ENCODE data around the gene TFAP2B. TPM values are rescaled to one million over a fixed set of nuclear protein-coding genes. Genes with fewer than 3 reads are reported as not detected.

Gene TFAP2B
- total RNA-seq, 1 donor from 2014 or later: not detected

DNA sequence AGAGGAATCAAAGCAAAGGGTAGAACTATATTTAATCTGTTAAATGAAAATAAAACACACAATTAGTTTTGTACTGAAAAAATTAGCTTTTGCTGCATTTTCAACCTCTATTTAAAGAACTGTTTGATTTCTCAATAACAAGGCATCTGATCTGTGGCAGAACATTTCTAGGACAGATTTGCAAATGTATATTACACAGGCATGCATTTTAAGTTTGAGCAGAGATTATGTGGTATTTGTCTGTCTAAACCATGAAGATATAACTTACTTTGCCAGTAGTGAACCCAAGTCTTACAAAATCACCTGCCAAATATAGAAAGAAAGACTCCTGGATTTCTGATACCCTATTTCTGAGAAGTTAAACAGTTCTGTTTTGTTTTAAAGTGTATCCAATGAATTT is 71.9 kb downstream of the TFAP2B start:
- Mint-ChIP-seq H3K9me3 (peaks cover 3% of the 10 kb centered on the region), H3K4me1 (peaks cover 21% of the 10 kb centered on the region), H3K27ac (no peak overlapping the region), H3K27me3 (ENCODE audit: insufficient read depth, low read depth) (peaks cover 2% of the 10 kb centered on the region), H3K36me3 (no peaks in the 10 kb centered on the region), H3K4me3 (no peak overlapping the region)
- H4K20me1 ChIP-seq (ENCODE audit: low read depth): no peaks in the 10 kb centered on the region
- H3K4me2 ChIP-seq: no peak overlapping the region
- H3K27me3 ChIP-seq: no peaks in the 10 kb centered on the region
- H3F3A ChIP-seq (ENCODE audit: low read depth): no peaks in the 10 kb centered on the region
- no peak overlapping the region for H3K27ac ChIP-seq
- no peak overlapping the region for H3K9ac ChIP-seq
- H3K4me1 ChIP-seq: peaks cover 9% of the 10 kb centered on the region
- H3K79me2 ChIP-seq (ENCODE audit: low read depth): no peaks in the 10 kb centered on the region
- no peak overlapping the region for H2AFZ ChIP-seq (replicated peaks)
- DNase-seq (ENCODE audit: low spot score): no peak
- no peaks in the 10 kb centered on the region for H3K36me3 ChIP-seq
- TF ChIP-seq CTCF (IDR thresholded peaks at IDR 0.05): no peak
- TF ChIP-seq EZH2phosphoT487 (IDR thresholded peaks at IDR 0.05): no peak
- TF ChIP-seq EZH2 (IDR thresholded peaks at IDR 0.05): no peak
- H3K4me3 ChIP-seq: no peak overlapping the region
- no peaks in the 10 kb centered on the region for H3K9me3 ChIP-seq (ENCODE audit: low read depth)

GRCh38 chr6:50891290-50891689 is 72.6 kb downstream of the TFAP2B start:
- Histone ChIP-seq H3K4me3 (no peak overlapping the region), H3K9ac (no peak overlapping the region), H3K4me1 (peaks cover 9% of the 10 kb centered on the region), H4K20me1 (ENCODE audit: low read depth) (no peaks in the 10 kb centered on the region), H3K27ac (no peak overlapping the region), H3K27me3 (no peaks in the 10 kb centered on the region), H3K9me3 (ENCODE audit: low read depth) (no peaks in the 10 kb centered on the region), H3K4me2 (no peak overlapping the region), H3F3A (ENCODE audit: low read depth) (no peaks in the 10 kb centered on the region), H3K36me3 (no peaks in the 10 kb centered on the region), H3K79me2 (ENCODE audit: low read depth) (no peaks in the 10 kb centered on the region), H2AFZ (replicated peaks) (no peak overlapping the region)
- H3K27ac Mint-ChIP-seq: no peak overlapping the region
- no peak overlapping the region for H3K4me3 Mint-ChIP-seq
- no peaks in the 10 kb centered on the region for H3K36me3 Mint-ChIP-seq
- H3K4me1 Mint-ChIP-seq: peaks cover 21% of the 10 kb centered on the region
- peaks cover 2% of the 10 kb centered on the region for H3K27me3 Mint-ChIP-seq (ENCODE audit: insufficient read depth, low read depth)
- no peak for DNase-seq (ENCODE audit: low spot score)
- no peak for TF ChIP-seq EZH2 (IDR thresholded peaks at IDR 0.05)
- TF ChIP-seq EZH2phosphoT487 (IDR thresholded peaks at IDR 0.05): no peak
- no peak for TF ChIP-seq CTCF (IDR thresholded peaks at IDR 0.05)
- peaks cover 5% of the 10 kb centered on the region for H3K9me3 Mint-ChIP-seq

Other genes starting within 250 kb of the TFAP2B start
- not detected in 2 replicates for gene TFAP2D, start 105.3 kb upstream of the TFAP2B start, total RNA-seq (ENCODE audit: low replicate concordance)

Measured in neural progenitor cell (in vitro differentiated cells).